ENCODE measurements around the gene MRPS35.

The MRPS35 gene

GRCh38 chr12:27802936-27803335 is 92.3 kb downstream of the MRPS35 start:
- peak; percentile 51 for FAIRE-seq

GRCh38 chr12:27805238-27805637 is 94.6 kb downstream of the MRPS35 start:
- FAIRE-seq: no peak

More at GRCh38 chr12:27802936-27803335, 92.3 kb downstream of the MRPS35 start:
- no peak for DNase-seq (ENCODE audit: insufficient read length, low spot score)

More at GRCh38 chr12:27805238-27805637, 94.6 kb downstream of the MRPS35 start:
- DNase-seq (ENCODE audit: insufficient read length, low spot score): no peak
